GM12878 (cell line): ENCODE data around the gene LRRC45. TPM values are rescaled to one million over a fixed set of nuclear protein-coding genes. Genes with fewer than 3 reads are reported as not detected.

Experiments
- ATAC-seq: fragments of 200-7000 bp; cut with Tn5 transposase; 3 replicates; pipeline ENCODE4 v1.9.1; 2020; ENCODE audit warnings: mild to moderate bottlenecking, moderate library complexity
- BruUV-seq: library from RNA; stranded (reverse); fragments of 400-500 nt; replicated peaks from 2 replicates; lab custom pipeline; 2021; lab: Mats Ljungman, UMichigan
- CTCF ChIA-PET: fragments of 300-600 bp; sonication (Branson Sonifier 250); formaldehyde crosslinking; extraction: SDS; loops from one replicate; lab custom pipeline; 2021; ENCODE audit warnings: inconsistent platforms; lab: Yijun Ruan, JAX
- POLR2A ChIA-PET: fragments of 350-600 bp; formaldehyde crosslinking; extraction: SDS; loops from one replicate; lab custom pipeline; 2021; ENCODE audit warnings: inconsistent platforms; lab: Charles Lee
- RAD21 ChIA-PET: fragments of 300-600 bp; sonication (Branson Sonifier 250); formaldehyde crosslinking; loops from one replicate; lab custom pipeline; 2023; ENCODE audit warnings: antibody characterized with exemption; ENCODE audit not compliant: unreplicated experiment; lab: Charles Lee
- SMC1A ChIA-PET: fragments of 300-600 bp; sonication (Branson Sonifier 250); formaldehyde crosslinking; loops from one replicate; lab custom pipeline; 2023; ENCODE audit not compliant: unreplicated experiment, uncharacterized antibody; lab: Charles Lee
- DNase-seq: peaks from one replicate; pipeline ENCODE4 v3.0.0-alpha.2; 2011; ENCODE audit warnings: low read depth, low spot score
- FAIRE-seq: peaks from 3 replicates; lab custom pipeline; 2011; peaks lifted over from hg19 to GRCh38; lab: Jason Lieb, UNC
- H2AFZ ChIP-seq: 2 replicates; pipeline ENCODE4 v1.6.0; 2011; ENCODE audit warnings: low read depth, low read length, control low read depth; ENCODE audit not compliant: control insufficient read depth
- H3K27ac ChIP-seq: 2 replicates; pipeline ENCODE4 v1.5.1; 2011; ENCODE audit warnings: control low read depth; ENCODE audit not compliant: control insufficient read depth, insufficient read depth
- H3K27me3 ChIP-seq, 2 experiments: replicated peaks in 1 of 2; 2 replicates each; pipeline versions ENCODE4 v1.6.0 to v1.6.1; 2011; ENCODE audit warnings: low read length in 1 of 2; ENCODE audit not compliant: control insufficient read depth in 2 of 2, insufficient read depth in 2 of 2
- H3K36me3 ChIP-seq, 2 experiments: 2 replicates each; pipeline ENCODE4 v1.5.1; 2011; ENCODE audit warnings: low read length in 1 of 2; ENCODE audit not compliant: control insufficient read depth in 2 of 2, insufficient read depth in 2 of 2
- H3K4me1 ChIP-seq: 2 replicates; pipeline ENCODE4 v1.6.1; 2011; ENCODE audit warnings: mild to moderate bottlenecking, low read length, moderate library complexity, mixed read lengths; ENCODE audit not compliant: control insufficient read depth, insufficient read depth
- H3K4me2 ChIP-seq: 2 replicates; pipeline ENCODE4 v1.6.0; 2011; ENCODE audit warnings: control low read depth; ENCODE audit not compliant: control insufficient read depth, insufficient read depth
- H3K4me3 ChIP-seq: fragments of 200-600 bp; sonication (generic); 2 replicates; pipeline ENCODE4 v1.5.1; 2016
- H3K79me2 ChIP-seq: 2 replicates; pipeline ENCODE4 v1.6.0; 2011; ENCODE audit warnings: low read length; ENCODE audit not compliant: control insufficient read depth, insufficient read depth
- H3K9ac ChIP-seq: 2 replicates; pipeline ENCODE4 v1.8.0; 2011; ENCODE audit warnings: low read length, control low read depth, mixed read lengths; ENCODE audit not compliant: control insufficient read depth, insufficient read depth
- H3K9me3 ChIP-seq: replicated peaks from 3 replicates; pipeline ENCODE4 v1.5.1; 2011; ENCODE audit warnings: mild to moderate bottlenecking, low read length; ENCODE audit not compliant: control insufficient read depth, insufficient read depth
- H4K20me1 ChIP-seq: 2 replicates; pipeline ENCODE4 v1.6.0; 2011; ENCODE audit not compliant: control insufficient read depth, insufficient read depth
- POLR2A ChIP-seq: IDR thresholded peaks from 2 replicates; pipeline ENCODE4 v1.6.1; 2011; ENCODE audit warnings: low read depth, mild to moderate bottlenecking, low read length
- RFX5 ChIP-seq: IDR thresholded peaks from 2 replicates; pipeline ENCODE4 v1.6.1; 2011; ENCODE audit warnings: low read depth, low read length, improper control_type of control experiment
- TBL1XR1 ChIP-seq: IDR thresholded peaks from 2 replicates; pipeline ENCODE4 v1.6.1; 2012; ENCODE audit warnings: low read depth, low read length, improper control_type of control experiment
- WGBS: methylation state at CpG from one replicate; pipeline ENCODE4 v1.1.6; 2016; ENCODE audit warnings: low lambda C conversion rate; ENCODE audit not compliant: insufficient replicate concordance, insufficient coverage; ENCODE audit errors: missing lambda C conversion rate; 5-methylcytosine and 5-hydroxymethylcytosine counted together
- in situ Hi-C: fragments of 300-500 bp; cut with MboI; formaldehyde crosslinking; loops from 9 replicates; pipeline ENCODE4 v1.14.3; 2018; ENCODE audit warnings: mixed read lengths
- intact Hi-C: fragments of 100-400 bp; cut with micrococcal nuclease; formaldehyde crosslinking; loops from one replicate; pipeline ENCODE4 v1.14.2; 2022; ENCODE audit not compliant: unreplicated experiment
- polyA plus RNA-seq, 11 experiments: library from polyadenylated mRNA; depleted of rRNA in 4 of 11; unstranded in 6 of 11; stranded (reverse) in 5 of 11; fragments of >200 nt; fragmentation: Nextera tagmentation in 4 of 11; fragmentation: Illumina TruSeq in 1 of 11; extraction: Ambion mirVana in 4 of 11; extraction: Trizol in 1 of 11; gene quantifications; 1 replicate in 1 of 11; 2 replicates in 10 of 11; pipeline versions ENCODE4 v1.2.1 to v1.2.3, GENCODE V29; 2011 to 2016; ENCODE audit warnings: inconsistent platforms in 2 of 11, missing spikeins in 2 of 11, low read depth in 1 of 11
- total RNA-seq, 4 experiments: library from RNA; depleted of rRNA in 3 of 4; stranded (reverse); fragments of >200 nt in 3 of 4; fragmentation: Illumina TruSeq in 1 of 4; extraction: Trizol in 1 of 4; gene quantifications; 2 replicates each; pipeline versions ENCODE4 v1.2.1 to v1.2.3, GENCODE V29; 2013 to 2021
- TF ChIP-seq, protein P1 (sequence below): fragments of 450-650 bp; formaldehyde crosslinking; IDR thresholded peaks from 2 replicates; pipeline ENCODE4 v1.4.0; 2022; ENCODE audit warnings: mild to moderate bottlenecking, moderate library complexity

LRRC45 gene
- total and polyA plus RNA-seq, 10 of the 15 experiments (the other 5 are each of a cell fraction or from before 2014, with no cell fraction given), result 0.03 to 27.7 (median 10.4) TPM

DNA sequence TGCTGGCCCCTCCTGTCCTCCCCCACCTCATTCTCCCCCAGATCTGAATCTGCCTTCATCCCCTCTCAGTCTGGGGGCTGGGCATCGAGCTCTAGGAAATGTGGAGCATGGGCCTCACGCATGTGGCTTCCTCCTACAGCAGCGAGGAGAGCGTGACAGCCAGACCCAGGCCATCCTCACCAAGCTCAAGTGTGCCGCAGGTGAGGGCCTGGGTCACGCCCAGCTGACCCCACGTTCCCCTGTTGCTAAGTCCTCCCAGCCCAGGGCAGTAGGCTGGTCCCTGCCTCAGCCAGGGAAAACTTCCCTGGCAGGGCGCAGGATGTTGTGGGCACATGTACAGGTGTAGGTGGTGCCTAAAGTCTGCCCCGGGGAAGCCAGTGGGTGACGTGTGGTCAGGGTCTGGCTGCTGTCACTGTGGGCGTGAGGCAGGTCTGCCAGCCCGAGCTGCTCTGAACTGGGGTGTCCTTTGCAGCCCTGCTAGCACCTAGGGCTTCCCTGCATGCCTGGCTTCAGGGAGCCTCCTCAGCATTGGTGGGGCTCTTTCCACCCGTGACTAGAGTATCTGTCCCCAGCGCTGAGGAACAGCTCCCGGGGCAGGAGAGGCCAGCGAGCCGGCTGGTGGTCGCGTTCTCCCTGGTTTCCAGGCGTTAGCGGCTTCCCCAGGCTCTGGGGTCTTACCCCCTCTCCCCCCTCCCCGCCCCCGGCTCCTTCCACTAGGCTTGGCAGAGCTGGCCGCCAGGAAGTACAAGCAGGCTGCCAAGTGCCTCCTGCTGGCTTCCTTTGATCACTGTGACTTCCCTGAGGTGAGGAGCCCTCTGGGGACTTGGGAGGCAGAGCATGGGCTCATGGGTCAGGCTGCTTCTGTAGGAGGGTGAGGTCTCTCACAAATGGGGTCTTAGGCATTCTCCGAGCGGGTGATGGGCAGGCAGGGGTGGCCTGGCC, 32.2 kb downstream of the LRRC45 start:
- no peaks in the 10 kb centered on the region for H4K20me1 ChIP-seq
- in situ Hi-C loops, result no loop called here
- DNase-seq (no peak), ATAC-seq (no peak), FAIRE-seq (no peak)
- no peak overlapping the region for H3K4me3 ChIP-seq
- no peak overlapping the region for H2AFZ ChIP-seq
- ChIA-PET SMC1A (no interaction called here), POLR2A (interaction anchor here (0.6 to 2.4 kb wide), 2 partner anchors 11 to 18 kb away, joined by 3 to 6 read pairs; partner anchors contain the start of gene DCXR), RAD21 (no interaction called here), CTCF (no interaction called here)
- 69% methylated on average over 23 of the region's 26 CpGs for WGBS
- H3K79me2 ChIP-seq, result peaks cover 14% of the 10 kb centered on the region
- BruUV-seq, result no TSS peak
- H3K4me1 ChIP-seq, result peaks cover 4% of the 10 kb centered on the region
- H3K27me3 ChIP-seq, result no peaks in the 10 kb centered on the region
- peaks cover 0 to 27% of the 10 kb centered on the region in 2 experiments for H3K36me3 ChIP-seq
- H3K9me3 ChIP-seq, result no peaks in the 10 kb centered on the region
- intact Hi-C loops, result no loop called here
- TF ChIP-seq, protein P1, sequence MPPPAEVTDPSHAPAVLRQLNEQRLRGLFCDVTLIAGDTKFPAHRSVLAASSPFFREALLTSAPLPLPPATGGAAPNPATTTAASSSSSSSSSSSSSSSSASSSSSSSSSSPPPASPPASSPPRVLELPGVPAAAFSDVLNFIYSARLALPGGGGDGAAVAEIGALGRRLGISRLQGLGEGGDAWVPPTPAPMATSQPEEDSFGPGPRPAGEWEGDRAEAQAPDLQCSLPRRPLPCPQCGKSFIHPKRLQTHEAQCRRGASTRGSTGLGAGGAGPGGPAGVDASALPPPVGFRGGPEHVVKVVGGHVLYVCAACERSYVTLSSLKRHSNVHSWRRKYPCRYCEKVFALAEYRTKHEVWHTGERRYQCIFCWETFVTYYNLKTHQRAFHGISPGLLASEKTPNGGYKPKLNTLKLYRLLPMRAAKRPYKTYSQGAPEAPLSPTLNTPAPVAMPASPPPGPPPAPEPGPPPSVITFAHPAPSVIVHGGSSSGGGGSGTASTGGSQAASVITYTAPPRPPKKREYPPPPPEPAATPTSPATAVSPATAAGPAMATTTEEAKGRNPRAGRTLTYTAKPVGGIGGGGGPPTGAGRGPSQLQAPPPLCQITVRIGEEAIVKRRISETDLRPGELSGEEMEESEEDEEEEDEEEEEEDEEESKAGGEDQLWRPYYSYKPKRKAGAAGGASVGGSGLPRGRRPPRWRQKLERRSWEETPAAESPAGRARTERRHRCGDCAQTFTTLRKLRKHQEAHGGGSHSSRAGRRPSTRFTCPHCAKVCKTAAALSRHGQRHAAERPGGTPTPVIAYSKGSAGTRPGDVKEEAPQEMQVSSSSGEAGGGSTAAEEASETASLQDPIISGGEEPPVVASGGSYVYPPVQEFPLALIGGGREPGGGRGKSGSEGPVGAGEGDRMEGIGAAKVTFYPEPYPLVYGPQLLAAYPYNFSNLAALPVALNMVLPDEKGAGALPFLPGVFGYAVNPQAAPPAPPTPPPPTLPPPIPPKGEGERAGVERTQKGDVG (CRISPR knock-in tag), result no peak
- TF ChIP-seq POLR2A (peak; percentile 59), TBL1XR1 (no peak), RFX5 (no peak)
- no peak overlapping the region for H3K4me2 ChIP-seq
- H3K27ac ChIP-seq, result no peak overlapping the region
- no peak overlapping the region for H3K9ac ChIP-seq
